ENCODE data around the gene SEC16A.
A peak's percentile ranks its signal among the peaks of the same experiment; 100 is the strongest.

Gene SEC16A

GRCh38 chr9:136421791-136422190 is 61.0 kb downstream of the SEC16A start:
- Histone ChIP-seq H3K4me1 (ENCODE audit: insufficient read depth, insufficient read length) (no peaks in the 10 kb centered on the region), H3K9me3 (ENCODE audit: insufficient read depth, low read length) (no peaks in the 10 kb centered on the region), H3K36me3 (ENCODE audit: insufficient read depth, insufficient read length, low read length) (peaks cover 88% of the 10 kb centered on the region), H3K9ac (ENCODE audit: insufficient read length, low read depth) (no peak overlapping the region), H3K27me3 (ENCODE audit: insufficient read depth, insufficient read length) (no peaks in the 10 kb centered on the region), H3K4me3 (ENCODE audit: insufficient read length, low read depth) (no peak overlapping the region)
- no peak for DNase-seq (ENCODE audit: low read depth, low spot score)
- no peak for TF ChIP-seq YY1 (IDR thresholded peaks at IDR 0.05; ENCODE audit: insufficient read depth, insufficient read length)

GRCh38 chr9:136419092-136419420 is 63.8 kb downstream of the SEC16A start:
- DNase-seq (ENCODE audit: low read depth, low spot score), result no peak
- Histone ChIP-seq H3K27me3 (ENCODE audit: insufficient read depth, insufficient read length) (no peaks in the 10 kb centered on the region), H3K4me3 (ENCODE audit: insufficient read length, low read depth) (no peak overlapping the region), H3K9ac (ENCODE audit: insufficient read length, low read depth) (no peak overlapping the region), H3K36me3 (ENCODE audit: insufficient read depth, insufficient read length, low read length) (peaks cover 96% of the 10 kb centered on the region), H3K4me1 (ENCODE audit: insufficient read depth, insufficient read length) (no peaks in the 10 kb centered on the region), H3K9me3 (ENCODE audit: insufficient read depth, low read length) (no peaks in the 10 kb centered on the region)
- TF ChIP-seq SUZ12 (IDR thresholded peaks at IDR 0.05; ENCODE audit: extremely low read depth, insufficient read depth, insufficient read length) (no peak), ZNF274 (IDR thresholded peaks at IDR 0.05; ENCODE audit: low read depth, low read length) (no peak), YY1 (IDR thresholded peaks at IDR 0.05; ENCODE audit: insufficient read depth, insufficient read length) (no peak)

GRCh38 chr9:136418182-136419091 is 64.4 kb downstream of the SEC16A start:
- peaks cover 96% of the 10 kb centered on the region for H3K36me3 ChIP-seq (ENCODE audit: insufficient read depth, insufficient read length, low read length)
- DNase-seq (ENCODE audit: low read depth, low spot score), result no peak
- H3K27me3 ChIP-seq (ENCODE audit: insufficient read depth, insufficient read length), result no peaks in the 10 kb centered on the region
- H3K4me3 ChIP-seq (ENCODE audit: insufficient read length, low read depth), result no peak overlapping the region
- TF ChIP-seq YY1 (IDR thresholded peaks at IDR 0.05; ENCODE audit: insufficient read depth, insufficient read length), result no peak
- no peak for TF ChIP-seq ZNF274 (IDR thresholded peaks at IDR 0.05; ENCODE audit: low read depth, low read length)
- no peak for TF ChIP-seq SUZ12 (IDR thresholded peaks at IDR 0.05; ENCODE audit: extremely low read depth, insufficient read depth, insufficient read length)
- H3K4me1 ChIP-seq (ENCODE audit: insufficient read depth, insufficient read length), result no peaks in the 10 kb centered on the region
- no peak overlapping the region for H3K9ac ChIP-seq (ENCODE audit: insufficient read length, low read depth)
- H3K9me3 ChIP-seq (ENCODE audit: insufficient read depth, low read length), result no peaks in the 10 kb centered on the region

- Histone ChIP-seq H3K9ac (ENCODE audit: insufficient read length, low read depth) (no peak overlapping the region), H3K4me1 (ENCODE audit: insufficient read depth, insufficient read length) (peaks cover 6% of the 10 kb centered on the region), H3K9me3 (ENCODE audit: insufficient read depth, low read length) (no peaks in the 10 kb centered on the region), H3K36me3 (ENCODE audit: insufficient read depth, insufficient read length, low read length) (peaks cover 95% of the 10 kb centered on the region), H3K27me3 (ENCODE audit: insufficient read depth, insufficient read length) (no peaks in the 10 kb centered on the region), H3K4me3 (ENCODE audit: insufficient read length, low read depth) (no peak overlapping the region)
- no peak for DNase-seq (ENCODE audit: low read depth, low spot score)
- no peak for TF ChIP-seq ZNF274 (IDR thresholded peaks at IDR 0.05; ENCODE audit: low read depth, low read length)
- no peak for TF ChIP-seq SUZ12 (IDR thresholded peaks at IDR 0.05; ENCODE audit: extremely low read depth, insufficient read depth, insufficient read length)
- TF ChIP-seq YY1 (IDR thresholded peaks at IDR 0.05; ENCODE audit: insufficient read depth, insufficient read length), result no peak
Observed at GRCh38 chr9:136416914-136417313, 65.9 kb downstream of the SEC16A start.

- Histone ChIP-seq H3K9ac (ENCODE audit: insufficient read length, low read depth) (no peak overlapping the region), H3K36me3 (ENCODE audit: insufficient read depth, insufficient read length, low read length) (peaks cover 95% of the 10 kb centered on the region), H3K9me3 (ENCODE audit: insufficient read depth, low read length) (no peaks in the 10 kb centered on the region), H3K4me1 (ENCODE audit: insufficient read depth, insufficient read length) (peaks cover 8% of the 10 kb centered on the region), H3K27me3 (ENCODE audit: insufficient read depth, insufficient read length) (no peaks in the 10 kb centered on the region), H3K4me3 (ENCODE audit: insufficient read length, low read depth) (no peak overlapping the region)
- DNase-seq (ENCODE audit: low read depth, low spot score), result no peak
- TF ChIP-seq ZNF274 (IDR thresholded peaks at IDR 0.05; ENCODE audit: low read depth, low read length), result no peak
- no peak for TF ChIP-seq SUZ12 (IDR thresholded peaks at IDR 0.05; ENCODE audit: extremely low read depth, insufficient read depth, insufficient read length)
- no peak for TF ChIP-seq YY1 (IDR thresholded peaks at IDR 0.05; ENCODE audit: insufficient read depth, insufficient read length)
Observed at GRCh38 chr9:136416427-136416826, 66.4 kb downstream of the SEC16A start.

- peak overlapping the region; percentile 43 for H3K9ac ChIP-seq (ENCODE audit: insufficient read length, low read depth)
- TF ChIP-seq ZNF274 (IDR thresholded peaks at IDR 0.05; ENCODE audit: low read depth, low read length), result no peak
- TF ChIP-seq YY1 (IDR thresholded peaks at IDR 0.05; ENCODE audit: insufficient read depth, insufficient read length), result no peak
- no peak for TF ChIP-seq SUZ12 (IDR thresholded peaks at IDR 0.05; ENCODE audit: extremely low read depth, insufficient read depth, insufficient read length)
- H3K4me3 ChIP-seq (ENCODE audit: insufficient read length, low read depth), result peak overlapping the region; percentile 1
- H3K27me3 ChIP-seq (ENCODE audit: insufficient read depth, insufficient read length), result no peaks in the 10 kb centered on the region
- H3K9me3 ChIP-seq (ENCODE audit: insufficient read depth, low read length), result no peaks in the 10 kb centered on the region
- peaks cover 15% of the 10 kb centered on the region for H3K4me1 ChIP-seq (ENCODE audit: insufficient read depth, insufficient read length)
- DNase-seq (ENCODE audit: low read depth, low spot score), result no peak
- peaks cover 80% of the 10 kb centered on the region for H3K36me3 ChIP-seq (ENCODE audit: insufficient read depth, insufficient read length, low read length)
Observed at GRCh38 chr9:136412962-136413361, 69.9 kb downstream of the SEC16A start.

- Histone ChIP-seq H3K4me1 (ENCODE audit: insufficient read depth, insufficient read length) (peaks cover 15% of the 10 kb centered on the region), H3K36me3 (ENCODE audit: insufficient read depth, insufficient read length, low read length) (peaks cover 79% of the 10 kb centered on the region), H3K9ac (ENCODE audit: insufficient read length, low read depth) (peak overlapping the region; percentile 99), H3K4me3 (ENCODE audit: insufficient read length, low read depth) (peak overlapping the region; percentile 99), H3K9me3 (ENCODE audit: insufficient read depth, low read length) (no peaks in the 10 kb centered on the region), H3K27me3 (ENCODE audit: insufficient read depth, insufficient read length) (no peaks in the 10 kb centered on the region)
- no peak for DNase-seq (ENCODE audit: low read depth, low spot score)
- TF ChIP-seq YY1 (IDR thresholded peaks at IDR 0.05; ENCODE audit: insufficient read depth, insufficient read length) (no peak), ZNF274 (IDR thresholded peaks at IDR 0.05; ENCODE audit: low read depth, low read length) (no peak), SUZ12 (IDR thresholded peaks at IDR 0.05; ENCODE audit: extremely low read depth, insufficient read depth, insufficient read length) (no peak)
Observed at GRCh38 chr9:136411378-136411777, 71.5 kb downstream of the SEC16A start.
